ENCODE data around the gene KY.

KY gene

DNA sequence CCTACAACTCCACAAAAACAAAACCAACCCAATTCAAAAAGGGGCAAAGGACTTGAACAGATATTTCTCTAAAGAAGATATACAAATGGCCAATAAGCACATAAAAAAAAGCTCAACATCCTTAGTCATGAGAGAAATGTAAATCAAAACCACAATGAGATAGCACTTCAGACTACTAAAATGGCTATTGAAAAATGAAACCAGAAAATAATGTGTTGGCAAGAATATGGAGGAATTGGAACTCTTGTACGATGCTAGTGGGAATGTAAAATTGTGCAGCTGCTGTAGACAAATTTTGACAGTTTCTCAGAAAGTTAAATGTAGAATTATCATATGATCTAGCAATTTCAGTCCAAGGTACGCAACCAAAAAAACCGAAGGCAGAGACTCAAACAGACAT, 29.0 kb downstream of the KY start:
- no peak overlapping the region for H2BK120ac ChIP-seq (ENCODE audit: low read depth, low read length)
- no peak overlapping the region for H4K91ac ChIP-seq (ENCODE audit: low read length)
- no peak overlapping the region for H3K27ac ChIP-seq (ENCODE audit: low read length, poor library complexity, severe bottlenecking)
- no peak overlapping the region for H2BK12ac ChIP-seq (ENCODE audit: low read length in 2 of 2)
- H3K18ac ChIP-seq (ENCODE audit: low read depth in 1 of 2, low read length in 2 of 2): no peak overlapping the region
- peak overlapping the region; percentile 33 for H3K9ac ChIP-seq (ENCODE audit: low read length)
- H3K4me2 ChIP-seq (ENCODE audit: low read length, poor library complexity, severe bottlenecking): no peak overlapping the region
- no peak overlapping the region for H3K14ac ChIP-seq (ENCODE audit: low read length in 2 of 2)
- H2BK15ac ChIP-seq (ENCODE audit: low read depth, poor library complexity, severe bottlenecking): no peak overlapping the region
- H3K4me3 ChIP-seq (ENCODE audit: insufficient read depth in 1 of 2, low read depth in 1 of 2, low read length in 2 of 2): no peak overlapping the region
- H3K79me1 ChIP-seq (replicated peaks; ENCODE audit: low read length, poor library complexity, severe bottlenecking): no peaks in the 10 kb centered on the region
- H4K8ac ChIP-seq (ENCODE audit: low read length): no peak overlapping the region
- H3K4ac ChIP-seq (ENCODE audit: low read depth in 1 of 2, low read length in 2 of 2): no peak overlapping the region
- H3K9me3 ChIP-seq (ENCODE audit: control insufficient read depth, low read length): no peaks in the 10 kb centered on the region
- H3K23ac ChIP-seq (ENCODE audit: low read length in 2 of 2): no peak overlapping the region
- H2AK5ac ChIP-seq (ENCODE audit: low read length, severe bottlenecking): no peak overlapping the region
- H3K36me3 ChIP-seq (ENCODE audit: control insufficient read depth in 1 of 2, insufficient read depth in 2 of 2, low read depth in 1 of 2, low read length in 2 of 2): peaks cover 0 to 4% of the 10 kb centered on the region in 2 experiments
- no peak overlapping the region for H2AFZ ChIP-seq (ENCODE audit: low read depth, low read length)
- no peak overlapping the region for H2BK5ac ChIP-seq (ENCODE audit: low read depth, low read length, poor library complexity, severe bottlenecking)
- no peaks in the 10 kb centered on the region for H3K4me1 ChIP-seq (ENCODE audit: control insufficient read depth, insufficient read depth, low read depth, low read length)
- no peaks in the 10 kb centered on the region for H3K27me3 ChIP-seq (ENCODE audit: control insufficient read depth in 1 of 2, insufficient read depth in 1 of 2, low read length in 2 of 2)
- DNase-seq: no peak
- WGBS: 73% methylated on average over 2 of the region's 3 CpGs

DNA sequence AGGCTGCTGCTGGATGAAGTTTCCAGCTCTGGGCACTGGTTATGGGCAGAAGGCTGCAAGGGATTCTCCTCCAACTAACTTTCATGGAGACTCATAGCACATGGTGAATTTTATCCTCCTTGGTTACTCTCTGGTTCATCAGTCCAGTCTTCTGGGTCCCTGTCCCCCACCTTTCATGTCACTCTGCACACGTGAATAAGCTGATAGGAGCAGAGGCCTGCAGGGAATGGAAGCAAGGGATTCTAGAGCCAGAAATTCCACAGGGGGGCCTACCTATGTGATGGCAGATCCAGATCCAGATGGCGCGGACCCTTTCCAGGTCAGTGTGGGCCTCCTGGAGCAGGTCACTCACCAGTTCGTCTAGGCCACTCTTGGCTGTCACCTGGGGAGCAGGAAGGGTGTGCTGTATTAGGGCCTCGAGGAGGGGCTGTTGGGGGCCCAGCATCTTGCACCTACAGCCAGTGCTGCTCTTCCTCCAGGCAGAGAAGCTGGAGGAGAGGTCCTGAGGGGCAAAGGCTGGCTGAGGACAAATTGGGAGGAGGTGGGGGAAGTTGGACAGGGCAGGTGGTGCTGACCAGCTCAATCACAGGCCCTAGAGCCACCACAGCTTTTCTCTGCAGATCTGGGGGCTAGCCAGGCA, 30.2 kb downstream of the KY start:
- no peak overlapping the region for H2BK12ac ChIP-seq (ENCODE audit: low read length in 2 of 2)
- 58% methylated on average over 5 of the region's 5 CpGs for WGBS

DNA sequence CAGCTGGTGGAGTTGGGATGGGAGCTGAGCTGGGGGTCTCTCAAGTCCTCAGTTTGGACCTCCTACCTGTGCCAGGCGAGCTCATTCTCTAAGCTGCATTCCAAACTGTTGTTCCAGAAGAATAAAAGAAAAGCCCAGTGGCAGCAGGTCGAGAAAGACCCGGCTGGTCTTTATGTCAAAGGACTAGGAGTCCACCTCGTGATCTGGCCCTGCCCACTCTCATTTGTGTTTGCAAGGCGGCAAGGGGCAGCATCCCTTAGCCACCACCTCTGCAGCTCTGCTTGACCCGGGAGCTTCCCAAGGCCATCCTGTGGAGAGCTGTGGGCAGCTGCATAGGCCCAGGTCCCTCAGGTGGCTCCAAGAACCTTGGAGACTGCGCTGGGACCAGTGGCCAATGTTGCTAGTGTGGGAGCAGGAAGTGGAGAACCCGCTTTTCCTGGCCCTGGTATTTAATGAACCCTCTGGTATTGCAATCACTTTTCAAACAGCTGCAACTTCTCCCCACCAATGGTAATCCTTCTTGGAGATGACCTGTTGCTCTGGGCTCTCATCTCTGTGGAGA, 30.9 kb downstream of the KY start:
- Histone ChIP-seq H3K27ac (ENCODE audit: low read length, poor library complexity, severe bottlenecking) (no peak overlapping the region), H3K27me3 (ENCODE audit: control insufficient read depth in 1 of 2, insufficient read depth in 1 of 2, low read length in 2 of 2) (peaks cover 0 to 4% of the 10 kb centered on the region in 2 experiments)

More for the DNA sequence above, 30.2 kb downstream of the KY start:
- Histone ChIP-seq H4K8ac (ENCODE audit: low read length) (no peak overlapping the region), H3K4me2 (ENCODE audit: low read length, poor library complexity, severe bottlenecking) (no peak overlapping the region), H3K79me1 (replicated peaks; ENCODE audit: low read length, poor library complexity, severe bottlenecking) (no peaks in the 10 kb centered on the region), H2AFZ (ENCODE audit: low read depth, low read length) (no peak overlapping the region), H3K23ac (ENCODE audit: low read length in 2 of 2) (no peak overlapping the region), H3K18ac (ENCODE audit: low read depth in 1 of 2, low read length in 2 of 2) (no peak overlapping the region), H3K14ac (ENCODE audit: low read length in 2 of 2) (peak overlapping the region in 1 of 2 experiments; percentile 33), H2AK5ac (ENCODE audit: low read length, severe bottlenecking) (no peak overlapping the region), H2BK5ac (ENCODE audit: low read depth, low read length, poor library complexity, severe bottlenecking) (no peak overlapping the region), H3K9me3 (ENCODE audit: control insufficient read depth, low read length) (no peaks in the 10 kb centered on the region), H3K4me3 (ENCODE audit: insufficient read depth in 1 of 2, low read depth in 1 of 2, low read length in 2 of 2) (no peak overlapping the region), H2BK15ac (ENCODE audit: low read depth, poor library complexity, severe bottlenecking) (no peak overlapping the region), H3K36me3 (ENCODE audit: control insufficient read depth in 1 of 2, insufficient read depth in 2 of 2, low read depth in 1 of 2, low read length in 2 of 2) (peaks cover 0 to 4% of the 10 kb centered on the region in 2 experiments), H3K9ac (ENCODE audit: low read length) (no peak overlapping the region), H3K27me3 (ENCODE audit: control insufficient read depth in 1 of 2, insufficient read depth in 1 of 2, low read length in 2 of 2) (peaks cover 0 to 3% of the 10 kb centered on the region in 2 experiments), H4K91ac (ENCODE audit: low read length) (no peak overlapping the region), H2BK120ac (ENCODE audit: low read depth, low read length) (no peak overlapping the region), H3K4me1 (ENCODE audit: control insufficient read depth, insufficient read depth, low read depth, low read length) (no peaks in the 10 kb centered on the region), H3K27ac (ENCODE audit: low read length, poor library complexity, severe bottlenecking) (no peak overlapping the region), H3K4ac (ENCODE audit: low read depth in 1 of 2, low read length in 2 of 2) (no peak overlapping the region)
- DNase-seq: no peak

DNA sequence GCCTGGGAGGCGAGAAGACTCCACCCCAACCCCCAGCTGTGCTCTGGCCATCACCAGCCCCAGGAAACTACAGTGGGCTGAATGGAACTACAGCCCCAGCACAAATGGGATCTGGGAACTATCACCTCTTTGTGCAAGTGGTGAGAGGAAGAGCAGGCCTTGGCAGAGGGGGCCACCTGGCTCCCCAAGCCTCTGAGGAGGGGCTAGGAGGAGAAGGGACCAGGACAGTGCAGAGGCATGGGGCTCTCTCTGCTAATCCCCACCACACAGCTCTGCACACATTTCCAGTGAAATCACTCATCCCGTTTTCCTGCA, 31.6 kb downstream of the KY start:
- H3K4me1 ChIP-seq (ENCODE audit: control insufficient read depth, insufficient read depth, low read depth, low read length): no peaks in the 10 kb centered on the region
- H3K4me2 ChIP-seq (ENCODE audit: low read length, poor library complexity, severe bottlenecking): no peak overlapping the region
- H3K9me3 ChIP-seq (ENCODE audit: control insufficient read depth, low read length): no peaks in the 10 kb centered on the region
- no peak overlapping the region for H4K91ac ChIP-seq (ENCODE audit: low read length)
- H4K8ac ChIP-seq (ENCODE audit: low read length): no peak overlapping the region
- H3K18ac ChIP-seq (ENCODE audit: low read depth in 1 of 2, low read length in 2 of 2): no peak overlapping the region
- peaks cover 0 to 4% of the 10 kb centered on the region in 2 experiments for H3K27me3 ChIP-seq (ENCODE audit: control insufficient read depth in 1 of 2, insufficient read depth in 1 of 2, low read length in 2 of 2)
- H3K23ac ChIP-seq (ENCODE audit: low read length in 2 of 2): no peak overlapping the region
- H3K9ac ChIP-seq (ENCODE audit: low read length): no peak overlapping the region
- H2AFZ ChIP-seq (ENCODE audit: low read depth, low read length): no peak overlapping the region
- no peak overlapping the region for H2BK5ac ChIP-seq (ENCODE audit: low read depth, low read length, poor library complexity, severe bottlenecking)
- no peak for DNase-seq
- H3K4ac ChIP-seq (ENCODE audit: low read depth in 1 of 2, low read length in 2 of 2): no peak overlapping the region
- H3K14ac ChIP-seq (ENCODE audit: low read length in 2 of 2): no peak overlapping the region
- no peak overlapping the region for H2BK12ac ChIP-seq (ENCODE audit: low read length in 2 of 2)
- H3K36me3 ChIP-seq (ENCODE audit: control insufficient read depth in 1 of 2, insufficient read depth in 2 of 2, low read depth in 1 of 2, low read length in 2 of 2): peaks cover 0 to 4% of the 10 kb centered on the region in 2 experiments
- 90% methylated on average over 2 of the region's 2 CpGs for WGBS
- H3K4me3 ChIP-seq (ENCODE audit: insufficient read depth in 1 of 2, low read depth in 1 of 2, low read length in 2 of 2): no peak overlapping the region
- no peak overlapping the region for H2BK120ac ChIP-seq (ENCODE audit: low read depth, low read length)
- H3K79me1 ChIP-seq (replicated peaks; ENCODE audit: low read length, poor library complexity, severe bottlenecking): no peaks in the 10 kb centered on the region
- H3K27ac ChIP-seq (ENCODE audit: low read length, poor library complexity, severe bottlenecking): no peak overlapping the region
- H2AK5ac ChIP-seq (ENCODE audit: low read length, severe bottlenecking): no peak overlapping the region
- no peak overlapping the region for H2BK15ac ChIP-seq (ENCODE audit: low read depth, poor library complexity, severe bottlenecking)

More for the DNA sequence above, 30.9 kb downstream of the KY start:
- no peak overlapping the region for H3K14ac ChIP-seq (ENCODE audit: low read length in 2 of 2)
- H3K4me1 ChIP-seq (ENCODE audit: control insufficient read depth, insufficient read depth, low read depth, low read length): no peaks in the 10 kb centered on the region
- no peak overlapping the region for H2BK15ac ChIP-seq (ENCODE audit: low read depth, poor library complexity, severe bottlenecking)
- no peak for DNase-seq
- no peak overlapping the region for H3K4me3 ChIP-seq (ENCODE audit: insufficient read depth in 1 of 2, low read depth in 1 of 2, low read length in 2 of 2)
- no peak overlapping the region for H3K23ac ChIP-seq (ENCODE audit: low read length in 2 of 2)
- H3K79me1 ChIP-seq (replicated peaks; ENCODE audit: low read length, poor library complexity, severe bottlenecking): no peaks in the 10 kb centered on the region
- H3K18ac ChIP-seq (ENCODE audit: low read depth in 1 of 2, low read length in 2 of 2): no peak overlapping the region
- H3K36me3 ChIP-seq (ENCODE audit: control insufficient read depth in 1 of 2, insufficient read depth in 2 of 2, low read depth in 1 of 2, low read length in 2 of 2): peaks cover 0 to 4% of the 10 kb centered on the region in 2 experiments
- H2BK120ac ChIP-seq (ENCODE audit: low read depth, low read length): no peak overlapping the region
- no peak overlapping the region for H3K9ac ChIP-seq (ENCODE audit: low read length)
- no peak overlapping the region for H2AFZ ChIP-seq (ENCODE audit: low read depth, low read length)
- H2AK5ac ChIP-seq (ENCODE audit: low read length, severe bottlenecking): no peak overlapping the region
- 80% methylated on average over 7 of the region's 8 CpGs for WGBS
- H2BK12ac ChIP-seq (ENCODE audit: low read length in 2 of 2): no peak overlapping the region
- no peak overlapping the region for H3K4ac ChIP-seq (ENCODE audit: low read depth in 1 of 2, low read length in 2 of 2)
- H2BK5ac ChIP-seq (ENCODE audit: low read depth, low read length, poor library complexity, severe bottlenecking): no peak overlapping the region
- no peak overlapping the region for H3K4me2 ChIP-seq (ENCODE audit: low read length, poor library complexity, severe bottlenecking)
- no peaks in the 10 kb centered on the region for H3K9me3 ChIP-seq (ENCODE audit: control insufficient read depth, low read length)
- H4K8ac ChIP-seq (ENCODE audit: low read length): no peak overlapping the region
- H4K91ac ChIP-seq (ENCODE audit: low read length): no peak overlapping the region
